GM12891 (cell line): ENCODE data around the gene OOSP3.
"Not testable (repeated sequence)": the region's sequence is repeated elsewhere in the genome, so short reads cannot be mapped to it uniquely, and the experiment has no call there.

ENCODE experiments used
- POLR2A ChIP-seq: IDR thresholded peaks from 2 replicates; pipeline ENCODE4 v1.6.1; 2011; ENCODE audit warnings: low read depth, low read length, control low read depth
- POLR2AphosphoS5 ChIP-seq: IDR thresholded peaks from 2 replicates; pipeline ENCODE4 v1.6.1; 2011; ENCODE audit warnings: low read depth, low read length, control low read depth
- POU2F2 ChIP-seq: IDR thresholded peaks from 2 replicates; pipeline ENCODE4 v1.6.1; 2011; ENCODE audit warnings: low read depth, mild to moderate bottlenecking, control low read depth, low read length, moderate library complexity
- SPI1 ChIP-seq: IDR thresholded peaks from 2 replicates; pipeline ENCODE4 v1.6.1; 2011; ENCODE audit warnings: low read depth, low read length, control low read depth
- TAF1 ChIP-seq: IDR thresholded peaks from 2 replicates; pipeline ENCODE4 v1.6.1; 2011; ENCODE audit warnings: low read depth, low read length, control low read depth

DNA sequence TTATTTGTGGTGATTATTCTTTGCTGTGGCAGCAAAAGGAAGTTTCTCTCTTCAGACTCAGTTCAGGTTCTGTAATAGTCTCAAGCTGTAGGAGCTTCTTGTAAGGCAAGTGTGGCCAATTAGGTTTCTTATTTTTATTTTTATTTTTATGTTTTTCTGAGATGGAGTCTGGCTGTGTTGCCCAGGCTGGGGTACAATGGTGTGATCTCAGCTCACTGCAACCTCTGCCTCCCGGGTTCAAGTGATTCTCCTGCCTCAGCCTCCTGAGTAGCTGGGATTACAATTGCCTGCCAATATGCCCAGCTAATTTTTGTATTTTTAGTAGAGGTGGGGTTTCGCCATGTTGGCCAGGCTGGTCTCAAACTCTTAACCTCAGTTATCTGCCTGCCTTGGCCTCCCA lies 29.0 kb upstream of the OOSP3 start:
- TF ChIP-seq POLR2AphosphoS5, POLR2A, SPI1, POU2F2, TAF1: not testable (repeated sequence)
